ENCODE data around the gene SCAMP1. TPM values are rescaled to one million over a fixed set of nuclear protein-coding genes. Genes with fewer than 3 reads are reported as not detected.
"Not testable (repeated sequence)": the region's sequence is repeated elsewhere in the genome, so short reads cannot be mapped to it uniquely, and the experiment has no call there.

Gene SCAMP1
- total RNA-seq, 3 donors from 2014 or later = 31.2 to 52.0 (median 31.8) TPM

GRCh38 chr5:78447775-78448424, 87.5 kb downstream of the SCAMP1 start:
- intact Hi-C loops (cut with DNase I; ENCODE audit: low total_unique reads) = no loop called here
- H3K4me3 ChIP-seq = no peak overlapping the region
- TF ChIP-seq CTCF (IDR thresholded peaks at IDR 0.05) (no peak), POLR2AphosphoS5 (IDR thresholded peaks at IDR 0.05) (no peak), POLR2A (IDR thresholded peaks at IDR 0.05) (no peak)
- no peak overlapping the region for H3K27ac ChIP-seq
- H3K4me1 ChIP-seq = no peaks in the 10 kb centered on the region
- H3K36me3 ChIP-seq = no peaks in the 10 kb centered on the region
- no peaks in the 10 kb centered on the region for H3K9me3 ChIP-seq
- no peaks in the 10 kb centered on the region for H3K27me3 ChIP-seq
- no peak for DNase-seq (ENCODE audit: low spot score in 2 of 2)

- H3K9me3 ChIP-seq = no peaks in the 10 kb centered on the region
- no peak overlapping the region for H3K4me3 ChIP-seq
- no peak for DNase-seq (ENCODE audit: low spot score in 2 of 2)
- no peaks in the 10 kb centered on the region for H3K4me1 ChIP-seq
- intact Hi-C loops (cut with DNase I; ENCODE audit: low total_unique reads) = no loop called here
- no peak overlapping the region for H3K27ac ChIP-seq
- TF ChIP-seq POLR2A (IDR thresholded peaks at IDR 0.05) = no peak
- no peak for TF ChIP-seq POLR2AphosphoS5 (IDR thresholded peaks at IDR 0.05)
- no peak for TF ChIP-seq CTCF (IDR thresholded peaks at IDR 0.05)
- no peaks in the 10 kb centered on the region for H3K27me3 ChIP-seq
- H3K36me3 ChIP-seq = no peaks in the 10 kb centered on the region
Observed at GRCh38 chr5:78449103-78449502, 88.7 kb downstream of the SCAMP1 start.

- DNase-seq (ENCODE audit: low spot score in 2 of 2); intact Hi-C loops (cut with DNase I; ENCODE audit: low total_unique reads); H3K4me3 ChIP-seq: not testable (repeated sequence)
Observed at GRCh38 chr5:78457507-78457906, 97.1 kb downstream of the SCAMP1 start.

GRCh38 chr5:78458843-78459242, 98.4 kb downstream of the SCAMP1 start:
- H3K27me3 ChIP-seq = no peaks in the 10 kb centered on the region
- no peaks in the 10 kb centered on the region for H3K4me1 ChIP-seq
- intact Hi-C loops (cut with DNase I; ENCODE audit: low total_unique reads) = no loop called here
- TF ChIP-seq POLR2A (IDR thresholded peaks at IDR 0.05) (no peak), POLR2AphosphoS5 (IDR thresholded peaks at IDR 0.05) (no peak), CTCF (IDR thresholded peaks at IDR 0.05) (no peak)
- no peaks in the 10 kb centered on the region for H3K9me3 ChIP-seq
- DNase-seq (ENCODE audit: low spot score in 2 of 2) = no peak
- H3K4me3 ChIP-seq = no peak overlapping the region
- no peak overlapping the region for H3K27ac ChIP-seq
- no peaks in the 10 kb centered on the region for H3K36me3 ChIP-seq

More at GRCh38 chr5:78457507-78457906, 97.1 kb downstream of the SCAMP1 start:
- H3K27ac ChIP-seq, H3K27me3 ChIP-seq, H3K36me3 ChIP-seq, H3K9me3 ChIP-seq, H3K4me1 ChIP-seq: not testable (repeated sequence)

GRCh38 chr5:78467140-78467539, 106.7 kb downstream of the SCAMP1 start:
- Histone ChIP-seq H3K36me3 (no peaks in the 10 kb centered on the region), H3K27me3 (no peaks in the 10 kb centered on the region), H3K4me3 (no peak overlapping the region), H3K9me3 (no peaks in the 10 kb centered on the region), H3K27ac (no peak overlapping the region), H3K4me1 (no peaks in the 10 kb centered on the region)
- DNase-seq (ENCODE audit: low spot score in 2 of 2) = no peak
- intact Hi-C loops (cut with DNase I; ENCODE audit: low total_unique reads) = no loop called here
- TF ChIP-seq POLR2AphosphoS5 (IDR thresholded peaks at IDR 0.05) = no peak
- TF ChIP-seq CTCF (IDR thresholded peaks at IDR 0.05) = no peak
- TF ChIP-seq POLR2A (IDR thresholded peaks at IDR 0.05) = no peak

All from breast epithelium (tissue), 4 donors.